ENCODE measurements around the gene BYSL. TPM values are rescaled to one million over a fixed set of nuclear protein-coding genes. Genes with fewer than 3 reads are reported as not detected.

BYSL gene
- total and polyA plus RNA-seq, 9 of the 15 experiments (the other 6 are each of a cell fraction or from before 2014, with no cell fraction given) = 22.2 to 92.3 (median 53.4) TPM

DNA sequence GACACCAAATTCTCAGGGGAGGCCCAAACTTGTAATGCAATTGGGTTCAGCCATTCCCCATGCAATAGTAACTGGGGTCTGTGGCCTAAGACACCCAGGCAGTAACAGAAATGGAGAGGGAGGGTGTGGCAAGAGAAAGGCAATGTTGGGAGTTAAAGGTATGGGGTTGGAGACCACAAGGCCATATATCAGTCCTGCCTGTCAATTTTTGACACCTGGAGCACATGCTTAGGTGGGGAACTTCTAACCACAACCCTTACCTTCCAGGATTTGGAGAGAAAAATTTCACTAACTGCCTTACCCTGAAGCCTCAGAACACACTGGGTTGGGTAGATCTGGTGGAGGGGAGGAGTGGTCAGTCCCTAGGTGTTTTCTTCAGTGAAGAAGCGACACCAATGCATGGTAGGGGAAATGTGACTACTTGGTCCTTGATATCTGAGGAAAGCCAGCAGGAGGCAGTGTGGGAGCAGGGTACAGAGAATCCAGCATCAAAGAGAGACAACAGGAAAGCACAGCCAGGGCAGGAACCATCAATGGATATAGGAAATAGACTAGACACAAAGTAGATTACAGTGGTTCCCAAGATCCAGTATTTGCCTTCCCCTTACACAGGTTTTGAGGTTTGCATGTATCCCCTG lies 19.3 kb upstream of the BYSL start (continued):
- TF ChIP-seq, protein P1, sequence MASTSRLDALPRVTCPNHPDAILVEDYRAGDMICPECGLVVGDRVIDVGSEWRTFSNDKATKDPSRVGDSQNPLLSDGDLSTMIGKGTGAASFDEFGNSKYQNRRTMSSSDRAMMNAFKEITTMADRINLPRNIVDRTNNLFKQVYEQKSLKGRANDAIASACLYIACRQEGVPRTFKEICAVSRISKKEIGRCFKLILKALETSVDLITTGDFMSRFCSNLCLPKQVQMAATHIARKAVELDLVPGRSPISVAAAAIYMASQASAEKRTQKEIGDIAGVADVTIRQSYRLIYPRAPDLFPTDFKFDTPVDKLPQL (IDR thresholded peaks at IDR 0.05; ENCODE audit: extremely low read depth, insufficient read length) = no peak
- TF ChIP-seq STAG1 (CRISPR knock-in tag; IDR thresholded peaks at IDR 0.05; ENCODE audit: borderline replicate concordance) = peak; percentile 75; the same call in 1 of the 2 replicates
- no peak for TF ChIP-seq CCNT2 (IDR thresholded peaks at IDR 0.05; ENCODE audit: borderline replicate concordance, extremely low read depth, insufficient read length, low read depth, low read length)
- TF ChIP-seq HMGN3 (IDR thresholded peaks at IDR 0.05; ENCODE audit: borderline replicate concordance, extremely low read depth, insufficient read length, low read depth, low read length) = no peak
- TF ChIP-seq ZNF175 (CRISPR knock-in tag; IDR thresholded peaks at IDR 0.05; ENCODE audit: low read depth) = no peak
- no peak for TF ChIP-seq ZNF12 (CRISPR knock-in tag; IDR thresholded peaks at IDR 0.05)
- no peak for TF ChIP-seq ZNF668 (CRISPR knock-in tag; IDR thresholded peaks at IDR 0.05)
- no peak for TF ChIP-seq ZFP1 (CRISPR knock-in tag; IDR thresholded peaks at IDR 0.05)
- no peak for TF ChIP-seq U2AF2 (optimal IDR thresholded peaks at IDR 0.05; ENCODE audit: low read depth, low read length)
- TF ChIP-seq ZBTB7A (IDR thresholded peaks at IDR 0.05; ENCODE audit: borderline replicate concordance, control insufficient read depth, low read depth, low read length) = no peak
- no peak for TF ChIP-seq HIVEP1 (CRISPR knock-in tag; IDR thresholded peaks at IDR 0.05)
- TF ChIP-seq GABPA (tag; conservative IDR thresholded peaks at IDR 0.05; ENCODE audit: low read depth) = no peak
- no peak for TF ChIP-seq FOXJ2 (tag; IDR thresholded peaks at IDR 0.05)
- TF ChIP-seq ZNF589 (CRISPR knock-in tag; IDR thresholded peaks at IDR 0.05; ENCODE audit: low read depth) = no peak
- TF ChIP-seq MTA3 (IDR thresholded peaks at IDR 0.05; ENCODE audit: borderline replicate concordance) = no peak
- no peak for TF ChIP-seq HDAC8 (tag; IDR thresholded peaks at IDR 0.05)
- TF ChIP-seq BDP1 (IDR thresholded peaks at IDR 0.05; ENCODE audit: insufficient read depth, insufficient read length) = no peak
- no peak for TF ChIP-seq TBL1XR1 (IDR thresholded peaks at IDR 0.05; ENCODE audit: low read length in 2 of 2)
- TF ChIP-seq ELF4 (CRISPR knock-in tag; IDR thresholded peaks at IDR 0.05) = no peak
- TF ChIP-seq ZNF197 (CRISPR knock-in tag; IDR thresholded peaks at IDR 0.05; ENCODE audit: low read depth) = no peak
- peak; percentile 41; the same call in 1 of the 2 replicates for TF ChIP-seq ZEB2 (IDR thresholded peaks at IDR 0.05)
- TF ChIP-seq GABPB1 (CRISPR knock-in tag; IDR thresholded peaks at IDR 0.05) = no peak
- TF ChIP-seq BHLHE40 (IDR thresholded peaks at IDR 0.05; ENCODE audit: low read length) = peak; percentile 23; the same call in 1 of the 2 replicates
- no peak for TF ChIP-seq RNF2 (IDR thresholded peaks at IDR 0.05)
- TF ChIP-seq EP300 (IDR thresholded peaks at IDR 0.05; ENCODE audit: low read length) = 0 out of 2 replicates have a peak, but pooled peaks have one; percentile 15
- no peak for TF ChIP-seq CREB1 (IDR thresholded peaks at IDR 0.05)
- no peak for TF ChIP-seq CREB1 (CRISPR knock-in tag; IDR thresholded peaks at IDR 0.05)
